Femur (tissue), 1 donor: Measurements from ENCODE around the gene TIAL1.
"Not testable (repeated sequence)": the region's sequence is repeated elsewhere in the genome, so short reads cannot be mapped to it uniquely, and the experiment has no call there.

Experiments
- DNase-seq: peaks from one replicate; pipeline ENCODE4 v3.0.0-alpha.2; 2017

TIAL1 gene, protein sequence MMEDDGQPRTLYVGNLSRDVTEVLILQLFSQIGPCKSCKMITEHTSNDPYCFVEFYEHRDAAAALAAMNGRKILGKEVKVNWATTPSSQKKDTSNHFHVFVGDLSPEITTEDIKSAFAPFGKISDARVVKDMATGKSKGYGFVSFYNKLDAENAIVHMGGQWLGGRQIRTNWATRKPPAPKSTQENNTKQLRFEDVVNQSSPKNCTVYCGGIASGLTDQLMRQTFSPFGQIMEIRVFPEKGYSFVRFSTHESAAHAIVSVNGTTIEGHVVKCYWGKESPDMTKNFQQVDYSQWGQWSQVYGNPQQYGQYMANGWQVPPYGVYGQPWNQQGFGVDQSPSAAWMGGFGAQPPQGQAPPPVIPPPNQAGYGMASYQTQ

GRCh38 chr10:119596537-119597404, at the start of gene TIAL1:
Gene TIAL1 (minus strand): TSS chr10:119596964. CDS start chr10:119596465, 499 bp downstream.
- peak; percentile 99 for DNase-seq

DNA sequence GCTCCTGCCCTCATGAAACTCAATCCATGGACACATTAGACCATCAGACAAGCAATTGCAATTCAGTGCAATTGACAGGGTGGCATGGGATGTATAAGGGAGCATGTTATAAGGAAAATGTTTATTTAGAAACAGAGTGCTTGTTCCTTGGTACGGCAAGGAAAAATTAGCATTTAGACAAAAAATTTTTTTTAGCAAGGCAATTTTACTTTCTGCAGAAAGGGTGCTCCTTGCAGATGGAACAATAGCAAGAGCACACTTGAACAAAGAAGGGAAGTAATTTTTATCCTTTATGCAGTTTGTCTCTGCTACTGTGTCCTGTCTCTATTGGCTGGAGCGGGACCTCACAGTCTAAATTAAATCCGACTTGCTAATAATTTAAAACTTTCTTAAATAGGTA, 48.2 kb upstream of the TIAL1 start:
- no peak for DNase-seq

DNA sequence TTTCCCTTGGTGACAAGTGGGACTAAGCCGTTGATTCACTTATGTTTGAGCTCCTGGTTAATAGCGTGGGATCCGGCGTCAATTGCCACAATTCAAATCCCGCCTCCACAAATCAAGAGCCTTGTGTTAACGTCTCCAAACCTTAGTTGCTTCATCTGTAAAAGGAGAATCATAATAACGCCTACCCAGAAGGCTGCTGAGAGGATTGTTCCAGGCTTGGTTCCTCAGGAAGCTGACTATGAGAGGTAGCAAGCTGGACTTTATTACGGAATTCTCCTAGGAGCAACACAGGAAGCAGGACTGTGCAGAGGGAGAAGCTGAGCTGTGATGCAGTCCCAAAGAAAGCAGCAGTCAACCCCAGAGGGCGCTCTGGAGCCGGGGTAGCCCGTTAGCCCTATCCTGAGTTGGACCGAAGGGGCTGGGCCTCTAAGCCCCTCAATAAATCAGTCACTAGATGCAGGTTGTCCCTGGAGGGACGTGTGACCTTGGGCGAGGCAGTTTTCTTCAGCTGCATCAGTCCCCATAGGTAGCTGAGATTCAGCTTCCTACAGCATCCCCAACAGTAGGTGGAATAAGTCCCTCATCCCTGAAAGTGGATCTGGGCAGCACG, 47.5 kb upstream of the TIAL1 start:
- no peak for DNase-seq

GRCh38 chr10:119643306-119644204, 46.8 kb upstream of the TIAL1 start:
- DNase-seq: no peak

GRCh38 chr10:119642556-119643111, 45.9 kb upstream of the TIAL1 start:
- no peak for DNase-seq

DNA sequence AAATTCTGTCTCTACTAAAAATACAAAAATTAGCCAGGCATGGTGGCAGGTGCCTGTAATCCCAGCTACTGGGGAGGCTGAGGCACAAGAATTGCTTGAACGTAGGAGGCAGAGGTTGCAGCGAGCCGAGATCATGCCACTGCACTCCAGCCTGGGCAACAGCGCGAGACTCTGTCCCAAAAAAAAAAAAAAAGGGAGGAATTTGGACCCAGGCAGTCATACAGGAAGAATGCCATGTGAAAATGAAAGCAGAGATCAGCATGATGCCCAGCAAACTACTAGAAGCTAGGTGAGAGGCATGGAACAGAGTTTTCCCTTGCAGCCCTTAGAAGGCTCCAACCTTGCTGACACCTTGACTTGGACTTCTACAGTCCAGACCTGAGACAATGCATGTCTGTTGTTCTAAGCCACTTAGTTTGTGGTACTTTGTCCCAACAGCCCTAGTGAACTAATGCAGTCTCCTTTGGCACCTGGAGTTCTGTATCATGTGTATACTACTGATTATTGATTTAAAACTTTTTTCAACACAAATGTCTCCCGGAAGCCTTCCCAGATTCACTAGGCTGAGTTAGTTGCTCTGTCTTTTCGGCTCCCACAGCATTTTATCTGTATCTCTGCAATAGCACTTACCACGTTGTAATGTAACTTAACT, 44.2 kb upstream of the TIAL1 start:
- no peak for DNase-seq

GRCh38 chr10:119640384-119640783, 43.6 kb upstream of the TIAL1 start:
- no peak for DNase-seq

- no peak for DNase-seq
These were observed 42.2 kb upstream of the TIAL1 start for GRCh38 chr10:119638982-119639381.

- no peak for DNase-seq
These were observed 40.9 kb upstream of the TIAL1 start for GRCh38 chr10:119637631-119638030.

DNA sequence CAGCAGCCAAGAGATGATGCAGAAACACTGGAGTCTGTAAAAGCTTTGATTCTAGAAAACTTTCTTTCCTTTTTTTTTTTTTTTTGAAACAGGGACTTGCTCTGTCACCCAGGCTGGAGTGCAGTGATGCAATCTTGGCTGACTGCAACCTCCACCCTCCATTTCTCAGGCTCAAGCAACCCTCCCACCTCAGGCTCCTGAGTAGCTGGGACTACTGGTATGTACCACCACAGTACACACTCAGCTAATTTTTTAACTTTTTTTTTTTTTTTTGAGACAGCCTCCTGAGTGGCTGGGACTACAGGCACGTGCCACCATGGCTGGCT, 37.4 kb upstream of the TIAL1 start:
- DNase-seq: peak; percentile 29

DNA sequence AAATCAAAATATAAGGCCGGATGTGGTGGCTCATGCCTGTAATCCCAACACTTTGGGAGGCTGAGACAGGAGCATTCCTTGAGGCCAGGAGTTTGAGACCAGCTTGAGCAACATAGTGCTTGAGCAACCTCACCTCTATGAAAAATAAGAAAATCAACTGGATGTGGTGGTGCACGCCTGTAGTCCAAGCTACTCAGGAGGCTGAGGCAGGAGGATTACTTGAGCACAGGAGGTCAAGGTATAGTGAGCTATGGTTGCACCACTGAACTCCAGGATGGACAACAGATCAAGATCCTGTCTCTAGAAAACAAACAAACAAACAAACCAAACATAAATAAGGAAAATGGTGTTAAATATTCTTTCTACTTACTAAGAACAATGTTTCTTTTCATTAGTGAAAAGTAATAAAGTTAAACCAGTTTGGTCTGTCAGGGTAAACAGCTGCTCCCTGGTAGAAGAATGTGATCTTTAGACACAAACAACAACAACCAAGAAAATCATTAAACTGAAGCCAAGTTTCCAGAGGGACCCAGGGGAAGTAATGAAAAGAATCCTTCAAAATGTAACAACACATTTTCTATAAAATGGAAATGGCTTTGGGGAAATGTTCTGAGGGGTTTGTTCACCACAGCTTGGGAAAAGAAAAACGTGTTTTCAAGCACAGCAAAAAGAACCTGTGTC, 36.9 kb upstream of the TIAL1 start:
- no peak for DNase-seq

GRCh38 chr10:119630300-119630699, 33.5 kb upstream of the TIAL1 start:
- no peak for DNase-seq

DNA sequence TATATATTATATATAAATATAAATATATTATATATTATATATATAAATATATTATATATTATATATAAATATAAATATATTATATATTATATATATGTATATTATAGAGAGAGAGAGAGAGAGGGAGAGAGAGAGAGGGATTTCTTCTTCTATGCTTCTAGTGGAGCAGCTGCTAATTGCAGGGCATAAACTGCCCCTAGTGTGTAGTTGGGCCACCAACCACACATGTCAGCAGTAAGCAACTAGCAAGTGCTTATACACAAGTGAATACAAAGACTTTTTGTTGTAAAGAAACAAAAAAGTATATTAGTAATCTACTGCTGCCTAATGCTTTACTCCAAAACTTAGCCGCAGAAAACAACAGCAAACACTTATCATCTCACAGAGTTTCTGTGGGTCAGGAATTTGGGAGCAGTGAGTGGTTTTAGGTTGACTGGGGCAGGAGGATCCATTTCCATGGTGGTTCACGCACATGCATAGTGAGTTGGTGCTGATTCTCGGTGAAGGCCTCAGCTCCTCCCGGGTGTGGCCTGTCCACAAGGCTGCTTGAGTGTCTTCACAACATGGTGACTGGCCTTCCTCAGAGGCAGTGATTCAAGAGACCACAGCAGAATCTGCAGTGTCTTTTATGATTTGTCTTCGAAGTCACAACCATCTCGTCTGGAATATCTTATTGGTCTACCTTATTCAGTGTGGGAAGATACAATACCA, 29.0 kb upstream of the TIAL1 start:
- DNase-seq: no peak

- DNase-seq: no peak
These were observed 24.3 kb upstream of the TIAL1 start for GRCh38 chr10:119621078-119621384.

DNA sequence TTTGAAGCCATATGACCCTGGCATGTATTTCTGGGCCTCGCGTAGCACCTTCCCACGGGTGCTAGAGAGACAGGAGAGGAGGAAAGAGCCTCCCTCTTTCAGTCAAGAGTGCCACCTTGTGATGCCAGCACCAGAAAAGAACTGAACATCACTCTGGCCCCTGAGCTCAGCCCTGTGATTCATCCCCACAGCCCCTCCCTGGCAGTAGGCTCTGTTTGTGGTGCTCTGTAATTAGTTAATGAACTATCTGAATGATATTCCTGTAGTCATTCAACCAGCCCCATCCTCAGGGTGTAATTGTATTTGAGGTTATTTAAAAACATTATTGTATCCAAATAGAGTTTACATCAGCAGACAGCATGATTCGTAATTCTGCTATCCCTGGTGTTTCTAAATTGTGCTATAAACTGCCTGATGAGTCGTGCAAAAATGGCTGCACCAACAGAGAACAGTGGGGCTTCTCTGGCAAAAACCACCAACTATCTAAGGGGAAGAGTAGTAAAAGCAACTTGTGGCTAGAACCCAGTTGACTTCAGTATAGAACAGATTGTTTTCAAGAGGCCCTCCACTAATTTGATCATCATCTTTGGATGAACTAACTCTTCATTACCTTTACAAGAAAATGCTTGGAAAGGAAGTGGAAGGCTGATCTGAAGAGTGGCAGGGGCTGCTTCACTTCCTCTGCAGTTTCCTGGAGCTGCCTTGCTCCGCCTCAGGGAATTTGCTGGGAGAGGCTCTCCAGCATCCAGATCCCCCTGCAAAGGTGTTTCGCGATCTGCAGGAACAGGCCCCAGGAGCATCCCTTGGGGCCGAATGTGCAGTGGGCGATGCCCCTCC, 23.7 kb upstream of the TIAL1 start:
- no peak for DNase-seq

- not testable (repeated sequence) for DNase-seq
These were observed 23.0 kb upstream of the TIAL1 start for GRCh38 chr10:119619811-119620210.

GRCh38 chr10:119619215-119619614, 22.5 kb upstream of the TIAL1 start:
- no peak for DNase-seq

DNA sequence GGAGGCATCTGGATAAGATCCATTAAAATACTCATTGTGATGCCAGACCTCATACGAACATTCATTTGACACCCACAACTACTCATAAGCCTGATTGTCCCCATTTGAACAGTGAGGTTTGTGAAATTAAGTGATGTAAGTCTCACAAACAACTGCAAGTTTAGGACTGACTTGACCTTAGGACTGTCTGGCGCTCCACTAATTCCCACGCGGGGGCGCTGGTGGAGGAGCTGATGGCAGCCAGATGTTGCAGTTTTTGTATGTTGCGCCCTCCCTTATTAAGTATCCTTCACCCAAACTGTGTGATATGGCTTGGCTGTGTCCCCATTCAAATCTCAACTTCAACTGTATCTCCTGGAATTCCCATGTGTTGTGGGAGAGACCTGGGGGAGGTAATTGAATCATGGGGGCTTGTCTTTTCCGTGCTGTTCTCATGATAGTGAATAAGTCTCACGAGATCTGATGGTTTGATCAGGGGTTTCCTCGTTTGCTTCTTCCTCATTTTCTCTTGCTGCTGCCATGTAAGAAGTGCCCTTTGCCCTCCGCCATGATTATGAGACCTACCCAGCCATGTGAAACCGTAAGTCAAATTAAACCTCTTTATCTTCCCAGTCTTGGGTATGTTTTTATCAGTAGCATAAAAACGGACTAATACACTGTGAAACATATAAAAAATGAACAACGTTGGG, 20.3 kb upstream of the TIAL1 start:
- DNase-seq: no peak

GRCh38 chr10:119614686-119615085, 17.9 kb upstream of the TIAL1 start:
- no peak for DNase-seq
